GM12878 (cell line): ENCODE measurements around the gene TESPA1.

ENCODE experiments used
- ASH2L ChIP-seq: fragments of 300-600, 200-600 bp; sonication (generic); IDR thresholded peaks from 2 replicates; pipeline ENCODE4 v1.6.1; 2017; ENCODE audit warnings: low read depth, mild to moderate bottlenecking, borderline replicate concordance
- CREB1 ChIP-seq: IDR thresholded peaks from 2 replicates; pipeline ENCODE4 v1.6.1; 2012; ENCODE audit warnings: low read depth, mild to moderate bottlenecking, inconsistent platforms
- FOS ChIP-seq: IDR thresholded peaks from 3 replicates; pipeline ENCODE4 v1.6.1; 2011; ENCODE audit warnings: borderline replicate concordance; ENCODE audit not compliant: insufficient read length; ENCODE audit errors: extremely low read depth
- GABPA ChIP-seq: IDR thresholded peaks from 2 replicates; pipeline ENCODE4 v1.6.1; 2014; ENCODE audit warnings: antibody characterized with exemption, low read depth, mild to moderate bottlenecking, inconsistent platforms
- HDGF ChIP-seq: fragments of 450-650 bp; IDR thresholded peaks from 2 replicates; pipeline ENCODE4 v1.6.1; 2016; ENCODE audit warnings: antibody characterized with exemption
- POLR2A ChIP-seq: IDR thresholded peaks from 2 replicates; pipeline ENCODE4 v1.6.1; 2011; ENCODE audit warnings: low read depth, mild to moderate bottlenecking, low read length
- RAD21 ChIP-seq: IDR thresholded peaks from 2 replicates; pipeline ENCODE4 v1.6.1; 2011; ENCODE audit warnings: mild to moderate bottlenecking, low read depth, low read length, moderate library complexity; ENCODE audit not compliant: insufficient read depth
- TCF7 ChIP-seq: IDR thresholded peaks from 2 replicates; pipeline ENCODE4 v1.6.1; 2014; ENCODE audit warnings: antibody characterized with exemption, borderline replicate concordance
- TF ChIP-seq, protein P1 (sequence below), 3 experiments: IDR thresholded peaks in 2 of 3; conservative IDR thresholded peaks in 1 of 3; 2 replicates each; pipeline ENCODE4 v1.5.1; 2011; ENCODE audit warnings: low read depth in 3 of 3, low read length in 3 of 3, mild to moderate bottlenecking in 3 of 3, control low read depth in 2 of 3, moderate library complexity in 2 of 3, inconsistent platforms in 1 of 3, mixed read lengths in 1 of 3; ENCODE audit not compliant: control insufficient read depth in 2 of 3, insufficient read depth in 1 of 3; ENCODE audit errors: extremely low read depth in 1 of 3
- TF ChIP-seq, protein P2 (sequence below): IDR thresholded peaks from 2 replicates; pipeline ENCODE4 v1.6.1; 2012; ENCODE audit warnings: improper control_type of control experiment, low read depth, low read length; ENCODE audit not compliant: insufficient replicate concordance

DNA sequence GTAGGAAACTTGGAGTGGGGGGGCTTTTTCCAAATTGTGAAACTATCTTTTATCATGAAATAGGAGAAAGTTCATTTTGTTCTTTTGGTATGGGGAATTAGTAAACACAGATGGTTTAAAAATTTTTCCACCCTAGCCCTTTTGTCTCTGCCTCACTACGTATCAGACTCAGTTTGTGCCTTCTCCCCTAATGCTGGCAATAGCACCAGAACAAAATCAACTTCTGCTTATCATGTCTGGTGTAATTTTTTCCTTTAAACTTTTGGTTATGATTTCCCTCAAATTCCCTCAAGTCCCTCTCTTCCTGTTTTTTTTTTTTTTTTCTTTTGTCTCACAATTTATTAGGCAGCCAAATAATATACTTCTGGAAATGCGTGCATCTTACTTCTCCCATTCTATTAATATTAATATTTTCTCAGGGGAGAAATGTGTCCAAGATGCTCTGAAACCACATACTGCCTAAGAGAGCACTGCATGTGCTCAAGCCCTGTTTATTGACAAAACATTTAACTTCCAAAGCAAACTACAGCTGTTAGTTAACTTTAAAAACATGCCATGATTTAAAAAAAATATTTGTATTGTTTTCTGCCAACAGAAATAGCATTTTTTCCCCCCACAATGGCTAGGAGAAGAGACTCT, 35.4 kb downstream of the TESPA1 start:
- TF ChIP-seq HDGF: no peak
- TF ChIP-seq RAD21: no peak
- TF ChIP-seq, protein P1, sequence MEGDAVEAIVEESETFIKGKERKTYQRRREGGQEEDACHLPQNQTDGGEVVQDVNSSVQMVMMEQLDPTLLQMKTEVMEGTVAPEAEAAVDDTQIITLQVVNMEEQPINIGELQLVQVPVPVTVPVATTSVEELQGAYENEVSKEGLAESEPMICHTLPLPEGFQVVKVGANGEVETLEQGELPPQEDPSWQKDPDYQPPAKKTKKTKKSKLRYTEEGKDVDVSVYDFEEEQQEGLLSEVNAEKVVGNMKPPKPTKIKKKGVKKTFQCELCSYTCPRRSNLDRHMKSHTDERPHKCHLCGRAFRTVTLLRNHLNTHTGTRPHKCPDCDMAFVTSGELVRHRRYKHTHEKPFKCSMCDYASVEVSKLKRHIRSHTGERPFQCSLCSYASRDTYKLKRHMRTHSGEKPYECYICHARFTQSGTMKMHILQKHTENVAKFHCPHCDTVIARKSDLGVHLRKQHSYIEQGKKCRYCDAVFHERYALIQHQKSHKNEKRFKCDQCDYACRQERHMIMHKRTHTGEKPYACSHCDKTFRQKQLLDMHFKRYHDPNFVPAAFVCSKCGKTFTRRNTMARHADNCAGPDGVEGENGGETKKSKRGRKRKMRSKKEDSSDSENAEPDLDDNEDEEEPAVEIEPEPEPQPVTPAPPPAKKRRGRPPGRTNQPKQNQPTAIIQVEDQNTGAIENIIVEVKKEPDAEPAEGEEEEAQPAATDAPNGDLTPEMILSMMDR (IDR thresholded peaks at IDR 0.05 in 2 of 3, conservative IDR thresholded peaks at IDR 0.05 in 1 of 3; ENCODE audit: control insufficient read depth in 2 of 3, extremely low read depth in 1 of 3, insufficient read depth in 1 of 3, low read depth in 3 of 3, low read length in 3 of 3): no peak
- no peak for TF ChIP-seq CREB1
- no peak for TF ChIP-seq GABPA
- TF ChIP-seq FOS: no peak
- no peak for TF ChIP-seq POLR2A
- TF ChIP-seq, protein P2, sequence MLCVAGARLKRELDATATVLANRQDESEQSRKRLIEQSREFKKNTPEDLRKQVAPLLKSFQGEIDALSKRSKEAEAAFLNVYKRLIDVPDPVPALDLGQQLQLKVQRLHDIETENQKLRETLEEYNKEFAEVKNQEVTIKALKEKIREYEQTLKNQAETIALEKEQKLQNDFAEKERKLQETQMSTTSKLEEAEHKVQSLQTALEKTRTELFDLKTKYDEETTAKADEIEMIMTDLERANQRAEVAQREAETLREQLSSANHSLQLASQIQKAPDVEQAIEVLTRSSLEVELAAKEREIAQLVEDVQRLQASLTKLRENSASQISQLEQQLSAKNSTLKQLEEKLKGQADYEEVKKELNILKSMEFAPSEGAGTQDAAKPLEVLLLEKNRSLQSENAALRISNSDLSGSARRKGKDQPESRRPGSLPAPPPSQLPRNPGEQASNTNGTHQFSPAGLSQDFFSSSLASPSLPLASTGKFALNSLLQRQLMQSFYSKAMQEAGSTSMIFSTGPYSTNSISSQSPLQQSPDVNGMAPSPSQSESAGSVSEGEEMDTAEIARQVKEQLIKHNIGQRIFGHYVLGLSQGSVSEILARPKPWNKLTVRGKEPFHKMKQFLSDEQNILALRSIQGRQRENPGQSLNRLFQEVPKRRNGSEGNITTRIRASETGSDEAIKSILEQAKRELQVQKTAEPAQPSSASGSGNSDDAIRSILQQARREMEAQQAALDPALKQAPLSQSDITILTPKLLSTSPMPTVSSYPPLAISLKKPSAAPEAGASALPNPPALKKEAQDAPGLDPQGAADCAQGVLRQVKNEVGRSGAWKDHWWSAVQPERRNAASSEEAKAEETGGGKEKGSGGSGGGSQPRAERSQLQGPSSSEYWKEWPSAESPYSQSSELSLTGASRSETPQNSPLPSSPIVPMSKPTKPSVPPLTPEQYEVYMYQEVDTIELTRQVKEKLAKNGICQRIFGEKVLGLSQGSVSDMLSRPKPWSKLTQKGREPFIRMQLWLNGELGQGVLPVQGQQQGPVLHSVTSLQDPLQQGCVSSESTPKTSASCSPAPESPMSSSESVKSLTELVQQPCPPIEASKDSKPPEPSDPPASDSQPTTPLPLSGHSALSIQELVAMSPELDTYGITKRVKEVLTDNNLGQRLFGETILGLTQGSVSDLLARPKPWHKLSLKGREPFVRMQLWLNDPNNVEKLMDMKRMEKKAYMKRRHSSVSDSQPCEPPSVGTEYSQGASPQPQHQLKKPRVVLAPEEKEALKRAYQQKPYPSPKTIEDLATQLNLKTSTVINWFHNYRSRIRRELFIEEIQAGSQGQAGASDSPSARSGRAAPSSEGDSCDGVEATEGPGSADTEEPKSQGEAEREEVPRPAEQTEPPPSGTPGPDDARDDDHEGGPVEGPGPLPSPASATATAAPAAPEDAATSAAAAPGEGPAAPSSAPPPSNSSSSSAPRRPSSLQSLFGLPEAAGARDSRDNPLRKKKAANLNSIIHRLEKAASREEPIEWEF: no peak
- no peak for TF ChIP-seq ASH2L
- no peak for TF ChIP-seq TCF7
